Measurements from ENCODE around the gene PSMD2. TPM values are rescaled to one million over a fixed set of nuclear protein-coding genes. Genes with fewer than 3 reads are reported as not detected.

PSMD2 gene
- polyA plus RNA-seq, 3 donors, result 138 to 186 (median 167) TPM

DNA sequence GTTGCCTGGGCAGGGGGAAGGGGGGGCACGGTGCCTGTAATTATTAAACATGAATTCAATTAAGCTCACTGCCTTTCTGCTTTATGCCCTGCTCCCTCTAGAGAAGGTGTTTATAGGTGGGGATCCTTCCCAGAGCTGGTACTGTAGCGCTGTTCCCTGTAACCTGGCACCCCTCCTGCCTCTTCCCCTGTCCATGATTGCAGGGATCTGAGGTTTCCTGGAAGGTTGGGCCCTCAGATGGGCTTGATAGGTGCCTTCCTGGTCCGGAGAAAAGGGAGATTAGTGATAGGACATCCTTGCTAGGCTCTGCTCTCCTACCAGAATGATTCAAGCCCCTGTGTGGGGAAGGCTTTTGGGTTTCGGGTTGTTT lies 36.2 kb downstream of the PSMD2 start:
- no peak for DNase-seq
- intact Hi-C loops (cut with micrococcal nuclease), result no loop called here
- H3K4me3 Mint-ChIP-seq, result peak overlapping the region; percentile 90 to 97
- Histone ChIP-seq H3K27ac (ENCODE audit: low read depth in 1 of 2, low read length in 2 of 2) (peak overlapping the region; percentile 78 to 87), H3K79me2 (ENCODE audit: insufficient read depth, low read length) (peaks cover 22% of the 10 kb centered on the region), H3K4me2 (replicated peaks; ENCODE audit: extremely low read depth, low read length, poor library complexity, severe bottlenecking) (peak overlapping the region; percentile 85), H3K4me3 (replicated peaks in 1 of 3; ENCODE audit: low read depth in 2 of 3, low read length in 3 of 3) (peak overlapping the region in 2 of 3 experiments; percentile 78 to 84), H3K36me3 (replicated peaks in 1 of 2; ENCODE audit: control insufficient read depth in 1 of 2, insufficient read depth in 2 of 2, low read length in 2 of 2) (peaks cover 50 to 51% of the 10 kb centered on the region in 2 donors), H3K4me1 (ENCODE audit: control insufficient read depth in 1 of 2, insufficient read depth in 2 of 2, low read length in 2 of 2) (peaks cover 27 to 33% of the 10 kb centered on the region in 2 donors), H4K20me1 (ENCODE audit: insufficient read depth, low read length) (peaks cover 50% of the 10 kb centered on the region), H2AFZ (ENCODE audit: insufficient read depth, low read depth, low read length, poor library complexity, severe bottlenecking) (peak overlapping the region; percentile 78), H3K9me3 (replicated peaks in 1 of 2; ENCODE audit: control insufficient read depth in 1 of 2, insufficient read depth in 1 of 2, low read length in 2 of 2) (no peaks in the 10 kb centered on the region), H3K9ac (ENCODE audit: insufficient read depth, low read length, poor library complexity, severe bottlenecking) (peak overlapping the region; percentile 84), H3K27me3 (ENCODE audit: control insufficient read depth in 2 of 2, insufficient read depth in 2 of 2, low read length in 2 of 2) (peaks cover 0 to 4% of the 10 kb centered on the region in 2 donors)
- peaks cover 0 to 15% (median 10%) of the 10 kb centered on the region in 3 donors for H3K27me3 Mint-ChIP-seq (ENCODE audit: low read depth in 3 of 3)
- TF ChIP-seq, protein P1, sequence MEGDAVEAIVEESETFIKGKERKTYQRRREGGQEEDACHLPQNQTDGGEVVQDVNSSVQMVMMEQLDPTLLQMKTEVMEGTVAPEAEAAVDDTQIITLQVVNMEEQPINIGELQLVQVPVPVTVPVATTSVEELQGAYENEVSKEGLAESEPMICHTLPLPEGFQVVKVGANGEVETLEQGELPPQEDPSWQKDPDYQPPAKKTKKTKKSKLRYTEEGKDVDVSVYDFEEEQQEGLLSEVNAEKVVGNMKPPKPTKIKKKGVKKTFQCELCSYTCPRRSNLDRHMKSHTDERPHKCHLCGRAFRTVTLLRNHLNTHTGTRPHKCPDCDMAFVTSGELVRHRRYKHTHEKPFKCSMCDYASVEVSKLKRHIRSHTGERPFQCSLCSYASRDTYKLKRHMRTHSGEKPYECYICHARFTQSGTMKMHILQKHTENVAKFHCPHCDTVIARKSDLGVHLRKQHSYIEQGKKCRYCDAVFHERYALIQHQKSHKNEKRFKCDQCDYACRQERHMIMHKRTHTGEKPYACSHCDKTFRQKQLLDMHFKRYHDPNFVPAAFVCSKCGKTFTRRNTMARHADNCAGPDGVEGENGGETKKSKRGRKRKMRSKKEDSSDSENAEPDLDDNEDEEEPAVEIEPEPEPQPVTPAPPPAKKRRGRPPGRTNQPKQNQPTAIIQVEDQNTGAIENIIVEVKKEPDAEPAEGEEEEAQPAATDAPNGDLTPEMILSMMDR (IDR thresholded peaks at IDR 0.05), result no peak
- peaks cover 39% of the 10 kb centered on the region for H3K4me1 Mint-ChIP-seq
- 50% methylated on average over 1 of the region's 4 CpGs for WGBS (ENCODE audit: insufficient coverage)
- no peaks in the 10 kb centered on the region for H3K9me3 Mint-ChIP-seq
- H3K27ac Mint-ChIP-seq, result peak overlapping the region; percentile 93 to 97 (median 97)
- H3K36me3 Mint-ChIP-seq, result peaks cover 65 to 66% of the 10 kb centered on the region in 2 donors

GRCh38 chr3:184335661-184336546 lies 36.9 kb downstream of the PSMD2 start:
- H3K4me1 Mint-ChIP-seq, result peaks cover 45% of the 10 kb centered on the region

More at GRCh38 chr3:184335661-184336546, 36.9 kb downstream of the PSMD2 start:
- Histone ChIP-seq H2AFZ (ENCODE audit: insufficient read depth, low read depth, low read length, poor library complexity, severe bottlenecking) (peak overlapping the region; percentile 78), H3K27ac (ENCODE audit: low read depth in 1 of 2, low read length in 2 of 2) (peak overlapping the region; percentile 78 to 87), H3K9me3 (replicated peaks in 1 of 2; ENCODE audit: control insufficient read depth in 1 of 2, insufficient read depth in 1 of 2, low read length in 2 of 2) (no peaks in the 10 kb centered on the region), H3K9ac (ENCODE audit: insufficient read depth, low read length, poor library complexity, severe bottlenecking) (peak overlapping the region; percentile 84), H3K27me3 (ENCODE audit: control insufficient read depth in 2 of 2, insufficient read depth in 2 of 2, low read length in 2 of 2) (peaks cover 0 to 4% of the 10 kb centered on the region in 2 donors), H3K4me2 (replicated peaks; ENCODE audit: extremely low read depth, low read length, poor library complexity, severe bottlenecking) (peak overlapping the region; percentile 85), H3K4me1 (ENCODE audit: control insufficient read depth in 1 of 2, insufficient read depth in 2 of 2, low read length in 2 of 2) (peaks cover 33 to 40% of the 10 kb centered on the region in 2 donors), H3K79me2 (ENCODE audit: insufficient read depth, low read length) (peaks cover 22% of the 10 kb centered on the region), H3K36me3 (replicated peaks in 1 of 2; ENCODE audit: control insufficient read depth in 1 of 2, insufficient read depth in 2 of 2, low read length in 2 of 2) (peaks cover 45 to 46% of the 10 kb centered on the region in 2 donors), H4K20me1 (ENCODE audit: insufficient read depth, low read length) (peaks cover 56% of the 10 kb centered on the region), H3K4me3 (replicated peaks in 1 of 3; ENCODE audit: low read depth in 2 of 3, low read length in 3 of 3) (peak overlapping the region; percentile 75 to 84 (median 78))
- under 1% methylated on average over 69 of the region's 77 CpGs for WGBS (ENCODE audit: insufficient coverage)
- Mint-ChIP-seq H3K9me3 (no peaks in the 10 kb centered on the region), H3K27ac (peak overlapping the region; percentile 93 to 97 (median 97)), H3K36me3 (peaks cover 60 to 66% of the 10 kb centered on the region in 2 donors), H3K4me3 (peak overlapping the region; percentile 90 to 97), H3K27me3 (ENCODE audit: low read depth in 3 of 3) (peaks cover 0 to 16% (median 10%) of the 10 kb centered on the region in 3 donors)
- TF ChIP-seq, protein P1 (IDR thresholded peaks at IDR 0.05), result no peak
- DNase-seq, result peak; percentile 73 to 83 (median 83)
- intact Hi-C loops (cut with micrococcal nuclease), result no loop called here
